Amygdala (tissue), 56 donors: ENCODE measurements around the gene GSTA4.
A peak's percentile ranks its signal among the peaks of the same experiment; 100 is the strongest.

Source experiments
- DNase-seq, 56 donors: peaks; one replicate each; lab custom pipeline; 2025; lab: John Stamatoyannopoulos, UW

The GSTA4 gene

DNA sequence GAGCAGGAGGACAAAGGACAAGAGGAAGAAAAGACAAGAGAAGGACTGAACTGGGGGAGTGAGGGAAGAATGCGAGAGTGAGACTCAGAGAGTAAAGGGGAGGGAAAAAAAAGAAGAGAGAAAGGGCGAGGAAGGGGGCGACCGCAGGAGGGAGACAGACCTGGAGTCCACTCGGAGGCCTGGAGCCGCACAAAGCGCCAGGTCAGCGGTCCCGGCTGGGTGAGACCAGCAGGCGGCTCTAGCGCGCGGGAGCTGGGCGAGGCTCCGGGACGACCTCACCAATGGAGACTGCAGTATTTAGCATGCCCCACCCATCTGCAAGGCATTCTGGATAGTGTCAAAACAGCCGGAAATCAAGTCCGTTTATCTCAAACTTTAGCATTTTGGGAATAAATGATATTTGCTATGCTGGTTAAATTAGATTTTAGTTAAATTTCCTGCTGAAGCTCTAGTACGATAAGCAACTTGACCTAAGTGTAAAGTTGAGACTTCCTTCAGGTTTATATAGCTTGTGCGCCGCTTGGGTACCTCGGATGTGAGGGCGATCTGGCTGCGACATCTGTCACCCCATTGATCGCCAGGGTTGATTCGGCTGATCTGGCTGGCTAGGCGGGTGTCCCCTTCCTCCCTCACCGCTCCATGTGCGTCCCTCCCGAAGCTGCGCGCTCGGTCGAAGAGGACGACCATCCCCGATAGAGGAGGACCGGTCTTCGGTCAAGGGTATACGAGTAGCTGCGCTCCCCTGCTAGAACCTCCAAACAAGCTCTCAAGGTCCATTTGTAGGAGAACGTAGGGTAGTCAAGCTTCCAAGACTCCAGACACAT, at the start of gene GSTA4:
GSTA4 (minus strand) TSS at position 196 of the 824 bp plus-strand sequence. CDS start 1,041 bp downstream, outside the sequence.
- DNase-seq = peak; percentile 53 to 98 (median 94)

- DNase-seq = no peak
Observed at GRCh38 chr6:53044572-53044971, 49.5 kb upstream of the GSTA4 start.

- DNase-seq = peak in 8 of 56 donors; percentile 3 to 19 (median 12)
Observed at GRCh38 chr6:53044071-53044470, 49.0 kb upstream of the GSTA4 start.

GRCh38 chr6:53043581-53043980, 48.5 kb upstream of the GSTA4 start:
- no peak for DNase-seq

- peak in 1 of 56 donors; percentile 29 for DNase-seq
Observed at GRCh38 chr6:53042112-53042511, 47.0 kb upstream of the GSTA4 start.

DNA sequence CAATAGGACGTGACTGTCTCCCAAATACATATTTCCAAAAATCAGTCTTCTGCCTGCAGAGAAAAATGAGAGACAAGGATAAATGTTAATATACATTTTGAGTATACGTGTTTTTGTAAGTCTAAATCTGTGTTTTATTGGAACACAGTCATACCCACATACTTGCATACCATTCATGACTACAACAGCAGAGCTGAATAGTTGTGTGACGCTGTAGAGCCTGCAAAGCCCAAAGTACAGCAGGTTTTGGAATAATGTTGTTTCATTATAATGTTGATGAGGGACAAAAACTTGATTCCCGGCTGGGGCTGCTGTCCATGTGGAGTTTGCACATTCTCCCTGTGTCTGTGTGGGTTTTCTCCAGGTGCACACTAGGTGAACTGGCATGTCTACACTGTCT, 46.3 kb upstream of the GSTA4 start:
- DNase-seq = no peak

DNA sequence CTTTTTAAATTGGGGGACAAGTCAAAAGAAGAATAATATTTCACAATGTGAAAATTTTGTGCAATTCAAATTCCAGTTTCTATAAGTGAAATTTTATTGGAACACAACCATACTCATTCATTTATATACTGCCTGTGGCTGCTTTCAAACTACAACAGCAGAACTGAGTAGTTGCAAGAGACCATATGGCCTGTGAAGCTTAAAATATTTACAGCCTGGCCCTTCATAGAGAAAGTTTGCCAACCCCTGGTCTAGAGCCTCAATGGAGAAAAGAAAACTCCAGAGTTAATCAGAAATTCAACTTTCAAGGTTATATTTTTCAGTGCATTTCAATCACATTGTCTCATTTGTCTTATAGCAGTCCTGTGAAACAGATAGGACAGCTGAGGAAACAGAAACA, 43.5 kb upstream of the GSTA4 start:
- DNase-seq = no peak

DNA sequence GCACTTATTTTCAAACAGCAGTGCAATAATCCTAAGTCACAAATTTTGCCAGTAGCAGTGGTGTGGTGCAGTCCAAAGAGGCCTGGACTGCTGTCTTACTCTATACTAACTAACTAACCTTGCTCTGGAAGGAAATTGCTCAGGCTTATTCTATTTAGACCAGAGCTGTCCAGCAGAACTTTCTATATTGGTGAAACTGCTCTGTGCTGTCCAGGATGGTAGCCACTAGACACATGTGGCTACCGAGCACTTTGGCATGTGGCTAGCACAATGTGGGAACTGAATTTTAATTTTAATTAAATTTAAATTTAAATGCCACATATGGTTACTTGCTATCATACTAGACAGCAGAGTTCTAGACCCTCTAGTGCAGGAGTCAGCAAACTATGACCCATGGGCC, 43.1 kb upstream of the GSTA4 start:
- DNase-seq = no peak

GRCh38 chr6:53035549-53036213, 40.6 kb upstream of the GSTA4 start:
- peak in 16 of 56 donors; percentile 5 to 39 (median 18) for DNase-seq

DNA sequence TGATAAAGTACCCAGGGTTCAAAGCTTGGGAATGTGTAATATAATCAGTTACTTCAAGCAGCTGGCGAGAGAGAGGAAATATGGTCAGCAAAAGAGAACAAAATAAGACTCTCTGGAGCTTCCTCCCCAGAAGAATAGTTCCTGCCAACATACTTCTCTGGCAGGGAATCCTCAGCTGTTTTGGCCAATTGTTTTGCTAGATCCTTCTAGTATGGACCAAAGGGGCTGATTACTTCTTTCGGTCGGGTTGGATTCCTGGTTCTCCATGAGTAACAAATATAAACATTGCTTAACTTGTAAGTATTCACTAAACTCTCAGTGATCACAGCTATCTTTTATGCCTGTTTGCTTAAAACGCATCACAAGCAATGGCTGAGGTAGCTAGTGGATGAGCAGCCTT, 38.7 kb upstream of the GSTA4 start:
- no peak for DNase-seq

GRCh38 chr6:53032849-53033248, 37.8 kb upstream of the GSTA4 start:
- peak in 39 of 56 donors; percentile 5 to 73 (median 36) for DNase-seq

DNA sequence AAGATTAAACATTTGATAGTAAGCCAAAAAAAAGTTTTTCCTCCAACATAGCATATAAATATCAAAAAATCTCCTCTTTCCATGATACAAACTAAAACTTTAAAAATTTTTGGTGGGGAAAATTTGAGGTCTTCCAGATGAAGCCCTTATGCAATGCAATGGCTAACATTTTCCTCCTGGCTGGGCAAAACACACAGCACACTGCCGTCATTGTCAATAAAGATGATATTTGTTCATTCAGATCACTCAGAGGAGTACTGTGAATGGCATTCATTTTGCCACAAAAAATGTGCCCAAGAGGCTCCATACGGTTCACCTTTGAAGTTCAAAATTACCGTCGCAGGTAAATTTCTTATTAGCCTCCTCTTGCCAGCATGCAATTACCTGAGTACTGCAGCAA, 36.2 kb upstream of the GSTA4 start:
- DNase-seq = peak in 4 of 56 donors; percentile 6 to 28 (median 18)

- no peak for DNase-seq
Observed at GRCh38 chr6:53029761-53030160, 34.7 kb upstream of the GSTA4 start.

- DNase-seq = no peak
Observed at GRCh38 chr6:53029257-53029656, 34.2 kb upstream of the GSTA4 start.

DNA sequence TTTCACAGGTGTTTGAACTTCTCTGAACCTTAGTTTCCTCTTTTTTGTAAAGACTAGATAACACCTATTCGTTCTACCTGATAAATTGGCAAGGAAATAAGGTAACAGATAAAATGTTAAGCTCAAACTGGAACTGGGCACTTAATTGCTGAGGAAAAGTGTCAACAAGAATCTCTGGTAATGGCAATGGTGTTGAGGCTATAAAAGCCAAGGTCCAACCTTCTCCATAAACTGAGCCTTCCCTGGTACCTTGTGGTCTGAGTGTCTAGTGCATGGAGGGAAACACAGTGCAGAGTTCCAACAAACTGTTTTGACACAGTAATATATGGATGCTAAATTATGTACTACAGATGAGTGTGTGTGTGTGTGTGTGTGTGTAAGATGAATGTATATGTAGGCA, 33.4 kb upstream of the GSTA4 start:
- DNase-seq = no peak

DNA sequence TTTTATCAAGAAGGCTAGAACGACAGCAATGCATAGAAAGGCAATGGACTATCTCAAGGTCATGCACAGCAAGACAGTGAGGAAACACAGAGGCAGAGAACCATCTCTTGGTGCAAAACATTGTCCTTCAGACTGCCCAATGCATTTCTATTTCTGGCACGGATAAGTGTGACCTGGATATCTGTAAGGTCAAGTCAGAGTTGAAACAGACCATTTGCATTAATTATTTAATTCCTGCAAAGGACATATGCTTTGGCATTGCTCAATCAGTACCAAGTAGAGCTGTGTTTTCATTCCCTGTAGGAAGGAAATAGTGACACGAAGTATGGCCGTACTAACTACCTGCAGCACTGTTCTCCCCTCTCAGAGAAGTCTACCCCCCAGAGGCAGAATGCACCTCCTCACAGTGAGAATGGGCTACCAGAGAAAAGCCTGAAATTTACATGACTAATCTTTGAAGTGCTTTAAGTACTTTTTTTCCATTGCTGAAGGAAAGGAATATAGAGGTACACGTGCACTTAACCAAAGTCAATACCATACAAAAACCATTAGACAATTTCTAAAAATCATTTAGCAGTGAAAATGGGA, 32.1 kb upstream of the GSTA4 start:
- DNase-seq = no peak

DNA sequence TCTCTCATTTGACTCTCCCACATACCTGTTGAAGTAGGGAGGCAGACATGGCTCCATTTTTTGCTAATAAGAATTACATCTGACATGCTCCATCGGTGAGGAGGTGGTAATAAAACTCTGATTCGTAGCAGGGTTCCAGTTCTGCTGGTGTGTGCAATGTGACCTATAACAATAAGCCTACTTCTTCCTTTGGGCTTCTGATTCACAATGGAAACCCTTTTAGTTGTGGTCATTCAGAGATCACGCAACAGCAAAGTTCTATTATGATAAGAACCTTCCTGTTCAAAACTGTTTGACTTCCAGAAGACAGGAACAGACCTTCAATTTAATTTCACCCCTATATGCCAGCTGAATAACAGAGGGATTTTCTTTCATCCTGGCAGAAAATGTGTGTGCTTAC, 31.4 kb upstream of the GSTA4 start:
- no peak for DNase-seq

- peak in 36 of 56 donors; percentile 2 to 83 (median 44) for DNase-seq
Observed at GRCh38 chr6:53023323-53023722, 28.2 kb upstream of the GSTA4 start.

GRCh38 chr6:53020005-53020744, 25.1 kb upstream of the GSTA4 start:
- peak in 6 of 56 donors; percentile 3 to 38 (median 19) for DNase-seq

GRCh38 chr6:53018446-53018845, 23.4 kb upstream of the GSTA4 start:
- peak in 4 of 56 donors; percentile 14 to 37 (median 22) for DNase-seq

GRCh38 chr6:53015486-53015885, 20.4 kb upstream of the GSTA4 start:
- DNase-seq = no peak
